ENCODE results near the gene EPN3.

- TF ChIP-seq POLR2AphosphoS5 (IDR thresholded peaks at IDR 0.05): no peak
- TF ChIP-seq, protein P1, sequence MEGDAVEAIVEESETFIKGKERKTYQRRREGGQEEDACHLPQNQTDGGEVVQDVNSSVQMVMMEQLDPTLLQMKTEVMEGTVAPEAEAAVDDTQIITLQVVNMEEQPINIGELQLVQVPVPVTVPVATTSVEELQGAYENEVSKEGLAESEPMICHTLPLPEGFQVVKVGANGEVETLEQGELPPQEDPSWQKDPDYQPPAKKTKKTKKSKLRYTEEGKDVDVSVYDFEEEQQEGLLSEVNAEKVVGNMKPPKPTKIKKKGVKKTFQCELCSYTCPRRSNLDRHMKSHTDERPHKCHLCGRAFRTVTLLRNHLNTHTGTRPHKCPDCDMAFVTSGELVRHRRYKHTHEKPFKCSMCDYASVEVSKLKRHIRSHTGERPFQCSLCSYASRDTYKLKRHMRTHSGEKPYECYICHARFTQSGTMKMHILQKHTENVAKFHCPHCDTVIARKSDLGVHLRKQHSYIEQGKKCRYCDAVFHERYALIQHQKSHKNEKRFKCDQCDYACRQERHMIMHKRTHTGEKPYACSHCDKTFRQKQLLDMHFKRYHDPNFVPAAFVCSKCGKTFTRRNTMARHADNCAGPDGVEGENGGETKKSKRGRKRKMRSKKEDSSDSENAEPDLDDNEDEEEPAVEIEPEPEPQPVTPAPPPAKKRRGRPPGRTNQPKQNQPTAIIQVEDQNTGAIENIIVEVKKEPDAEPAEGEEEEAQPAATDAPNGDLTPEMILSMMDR (IDR thresholded peaks at IDR 0.05): no peak
- no peak for TF ChIP-seq POLR2A (IDR thresholded peaks at IDR 0.05)
Measured at GRCh38 chr17:50508573-50509460, 23.7 kb upstream of the EPN3 start.
